ENCODE measurements around the gene ZNF496.

GRCh38 chr1:247293047-247293446 is 38.6 kb downstream of the ZNF496 start:
- TF ChIP-seq REST (IDR thresholded peaks at IDR 0.05; ENCODE audit: insufficient read depth in 1 of 2, low read depth in 2 of 2, low read length in 1 of 2) (no peak), CTCF (IDR thresholded peaks at IDR 0.05) (no peak), SIN3A (IDR thresholded peaks at IDR 0.05; ENCODE audit: borderline replicate concordance, insufficient read depth, low read depth, low read length) (no peak), POLR2AphosphoS5 (IDR thresholded peaks at IDR 0.05; ENCODE audit: low read depth, low read length) (no peak)
